AG10803 (cell line): ENCODE measurements around the gene SORL1-AS1.

Experiments
- DNase-seq: peaks from one replicate; pipeline ENCODE4 v3.0.0; 2010; ENCODE audit warnings: low read depth
- H3K4me3 ChIP-seq: 2 replicates; pipeline ENCODE4 v1.5.1; 2011; ENCODE audit warnings: mild to moderate bottlenecking, low read length, control low read depth
- TF ChIP-seq, protein P1 (sequence below): conservative IDR thresholded peaks from 2 replicates; pipeline ENCODE4 v1.5.1; 2011; ENCODE audit warnings: mild to moderate bottlenecking, low read length, control low read depth, inconsistent platforms

SORL1-AS1 gene

DNA sequence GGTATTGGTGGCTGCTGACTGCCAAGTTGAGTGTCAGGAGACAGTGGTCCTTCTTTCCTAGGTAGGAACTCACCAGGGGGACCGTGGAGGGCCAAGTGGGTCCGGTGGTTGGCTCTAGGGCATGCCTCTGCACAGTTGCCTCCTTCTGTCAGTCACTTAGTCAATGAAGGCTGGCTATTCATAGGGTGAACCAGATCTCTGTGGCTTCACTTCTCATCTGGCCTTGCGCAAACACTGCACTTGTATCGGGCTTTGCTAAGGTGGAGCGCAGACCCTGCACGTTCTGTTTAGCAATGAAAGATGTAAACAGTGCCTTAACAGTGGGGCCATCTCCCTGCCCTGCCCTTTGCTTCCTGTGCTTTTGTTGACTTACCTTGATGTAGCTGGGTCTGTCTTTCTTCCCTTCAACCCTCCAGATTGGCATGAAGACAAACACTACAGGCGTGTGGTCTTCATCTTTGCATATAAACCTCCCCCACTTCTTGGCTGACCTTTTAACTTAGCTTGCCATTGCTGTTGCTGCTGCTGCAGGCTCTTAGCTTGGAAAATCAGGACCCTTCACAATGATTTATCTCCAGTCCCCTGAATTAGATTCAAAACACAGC lies 6.7 kb upstream of the SORL1-AS1 start:
- TF ChIP-seq, protein P1, sequence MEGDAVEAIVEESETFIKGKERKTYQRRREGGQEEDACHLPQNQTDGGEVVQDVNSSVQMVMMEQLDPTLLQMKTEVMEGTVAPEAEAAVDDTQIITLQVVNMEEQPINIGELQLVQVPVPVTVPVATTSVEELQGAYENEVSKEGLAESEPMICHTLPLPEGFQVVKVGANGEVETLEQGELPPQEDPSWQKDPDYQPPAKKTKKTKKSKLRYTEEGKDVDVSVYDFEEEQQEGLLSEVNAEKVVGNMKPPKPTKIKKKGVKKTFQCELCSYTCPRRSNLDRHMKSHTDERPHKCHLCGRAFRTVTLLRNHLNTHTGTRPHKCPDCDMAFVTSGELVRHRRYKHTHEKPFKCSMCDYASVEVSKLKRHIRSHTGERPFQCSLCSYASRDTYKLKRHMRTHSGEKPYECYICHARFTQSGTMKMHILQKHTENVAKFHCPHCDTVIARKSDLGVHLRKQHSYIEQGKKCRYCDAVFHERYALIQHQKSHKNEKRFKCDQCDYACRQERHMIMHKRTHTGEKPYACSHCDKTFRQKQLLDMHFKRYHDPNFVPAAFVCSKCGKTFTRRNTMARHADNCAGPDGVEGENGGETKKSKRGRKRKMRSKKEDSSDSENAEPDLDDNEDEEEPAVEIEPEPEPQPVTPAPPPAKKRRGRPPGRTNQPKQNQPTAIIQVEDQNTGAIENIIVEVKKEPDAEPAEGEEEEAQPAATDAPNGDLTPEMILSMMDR, result no peak
- no peak overlapping the region for H3K4me3 ChIP-seq
- DNase-seq, result no peak

- H3K4me3 ChIP-seq, result no peak overlapping the region
- TF ChIP-seq, protein P1, result no peak
- DNase-seq, result no peak
Observed at GRCh38 chr11:121458551-121458950, 5.8 kb upstream of the SORL1-AS1 start.

DNA sequence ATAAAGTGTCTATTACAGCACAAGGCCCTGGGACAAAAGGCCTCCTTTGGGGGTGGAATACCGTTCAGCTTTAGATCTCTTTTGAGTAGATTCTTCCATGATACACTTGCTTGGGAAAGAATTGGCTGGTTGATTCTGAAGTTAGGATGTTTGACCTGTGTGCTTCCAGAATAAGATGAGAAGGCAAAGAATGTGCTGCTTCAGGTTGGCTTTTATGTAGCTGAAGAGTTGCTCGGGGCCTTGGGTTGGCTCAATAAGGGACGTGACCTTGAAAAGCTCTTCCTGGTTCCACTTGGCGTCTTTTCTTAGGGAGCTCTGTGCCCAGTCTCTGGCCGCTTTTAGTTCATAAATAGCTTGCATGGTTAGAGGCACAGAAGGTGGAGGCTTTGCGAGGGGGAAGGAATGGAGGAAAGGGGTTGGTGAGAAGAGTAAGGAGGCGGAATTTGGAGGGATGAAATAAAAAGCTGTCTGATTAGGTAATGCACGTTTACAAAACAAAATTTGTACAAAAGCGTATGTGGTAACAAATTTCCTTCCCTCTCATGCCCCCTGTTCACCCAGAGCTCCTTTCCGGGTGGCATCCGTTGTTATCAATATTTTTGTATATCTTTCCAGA lies 4.2 kb upstream of the SORL1-AS1 start:
- no peak overlapping the region for H3K4me3 ChIP-seq
- TF ChIP-seq, protein P1, result no peak
- no peak for DNase-seq

- no peak for DNase-seq
- TF ChIP-seq, protein P1, result no peak
- no peak overlapping the region for H3K4me3 ChIP-seq
Observed at GRCh38 chr11:121456151-121456550, 3.4 kb upstream of the SORL1-AS1 start.

- no peak for DNase-seq
- TF ChIP-seq, protein P1, result no peak
- H3K4me3 ChIP-seq, result no peak overlapping the region
Observed at GRCh38 chr11:121455115-121455514, 2.3 kb upstream of the SORL1-AS1 start.

DNA sequence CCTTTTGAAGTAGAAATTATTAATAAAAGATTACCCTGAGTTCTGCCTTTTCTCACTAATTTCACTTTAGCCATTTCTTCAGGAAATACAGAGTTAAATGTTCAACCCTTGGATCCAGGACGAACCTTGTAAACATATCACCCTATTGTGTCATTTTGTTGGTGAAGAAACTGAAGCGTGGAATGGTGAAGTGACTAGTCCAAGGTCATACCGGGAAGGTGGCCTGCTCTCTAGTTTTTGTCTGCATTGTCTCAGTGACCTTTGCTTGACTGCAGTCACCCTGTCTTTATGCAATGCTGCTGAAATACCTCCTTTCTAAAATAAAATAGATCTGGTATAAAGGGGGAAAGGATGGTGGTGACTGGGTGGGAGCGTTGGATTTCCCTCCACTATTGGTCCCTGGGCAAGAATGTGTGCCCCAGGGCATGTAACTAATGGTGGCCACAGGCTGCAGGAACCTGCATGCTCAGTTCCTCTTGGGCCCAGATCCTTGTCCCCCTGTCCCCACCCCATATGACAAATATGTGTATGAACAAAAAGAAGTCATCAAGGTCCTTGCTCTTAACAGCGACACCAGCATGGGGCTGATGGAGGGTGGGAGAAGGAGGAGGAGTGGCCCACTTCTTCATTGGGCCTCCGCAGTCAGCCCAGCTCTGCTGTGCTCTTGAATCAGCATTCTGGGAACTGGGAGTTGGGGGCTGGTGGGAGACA lies 977 bp upstream of the SORL1-AS1 start:
- no peak for DNase-seq
- no peak overlapping the region for H3K4me3 ChIP-seq
- TF ChIP-seq, protein P1, result no peak
